Keratinocyte (primary cell): ENCODE measurements around the gene GOLPH3L. TPM values are rescaled to one million over a fixed set of nuclear protein-coding genes. Genes with fewer than 3 reads are reported as not detected.
A peak's percentile ranks its signal among the peaks of the same experiment; 100 is the strongest.
"Not testable (repeated sequence)": the region's sequence is repeated elsewhere in the genome, so short reads cannot be mapped to it uniquely, and the experiment has no call there.

Source experiments
- DNase-seq: peaks from one replicate; pipeline ENCODE4 v3.0.0-alpha.2; 2011; ENCODE audit warnings: low read depth, missing footprints, low spot score
- FAIRE-seq: peaks from 2 replicates; lab custom pipeline; 2011; peaks lifted over from hg19 to GRCh38; lab: Jason Lieb, UNC
- H2AFZ ChIP-seq: 2 replicates; pipeline ENCODE4 v1.6.0; 2012; ENCODE audit warnings: low read length, control low read depth, inconsistent platforms; ENCODE audit not compliant: control insufficient read depth
- H3K27ac ChIP-seq: 2 replicates; pipeline ENCODE4 v1.5.1; 2011; ENCODE audit warnings: low read length; ENCODE audit not compliant: control insufficient read depth, insufficient read depth
- H3K27me3 ChIP-seq: 3 replicates; pipeline ENCODE4 v1.6.0; 2011; ENCODE audit warnings: low read length; ENCODE audit not compliant: control insufficient read depth, insufficient read depth; ENCODE audit errors: extremely low read depth
- H3K36me3 ChIP-seq, 2 experiments: 2 replicates in 1 of 2; 3 replicates in 1 of 2; pipeline ENCODE4 v1.5.1; 2011; ENCODE audit warnings: low read length in 2 of 2, mild to moderate bottlenecking in 1 of 2; ENCODE audit not compliant: control insufficient read depth in 2 of 2, insufficient read depth in 2 of 2; ENCODE audit errors: extremely low read depth in 1 of 2
- H3K4me1 ChIP-seq: 3 replicates; pipeline ENCODE4 v1.5.1; 2011; ENCODE audit warnings: low read length; ENCODE audit not compliant: control insufficient read depth, insufficient read depth; ENCODE audit errors: extremely low read depth
- H3K4me2 ChIP-seq: 3 replicates; pipeline ENCODE4 v1.6.0; 2011; ENCODE audit warnings: low read depth, low read length; ENCODE audit not compliant: control insufficient read depth, insufficient read depth; ENCODE audit errors: extremely low read depth
- H3K4me3 ChIP-seq, 3 experiments: fragments of 200-600 bp in 1 of 3; sonication (generic) in 1 of 3; 2 replicates in 2 of 3; 3 replicates in 1 of 3; pipeline ENCODE4 v1.5.1; 2011 to 2016; ENCODE audit warnings: low read length in 3 of 3, mild to moderate bottlenecking in 3 of 3, control low read depth in 2 of 3, inconsistent platforms in 1 of 3, low read depth in 1 of 3, mixed read lengths in 1 of 3, mixed run types in 1 of 3, moderate library complexity in 1 of 3; ENCODE audit not compliant: control insufficient read depth in 2 of 3, insufficient read depth in 2 of 3; ENCODE audit errors: extremely low read depth in 1 of 3
- H3K79me2 ChIP-seq: 2 replicates; pipeline ENCODE4 v1.6.0; 2012; ENCODE audit warnings: low read length; ENCODE audit not compliant: control insufficient read depth, insufficient read depth
- H3K9ac ChIP-seq: 3 replicates; pipeline ENCODE4 v1.6.0; 2011; ENCODE audit warnings: low read length; ENCODE audit not compliant: control insufficient read depth, insufficient read depth; ENCODE audit errors: extremely low read depth
- H3K9me1 ChIP-seq: 3 replicates; pipeline ENCODE4 v1.6.0; 2011; ENCODE audit warnings: low read length; ENCODE audit not compliant: control insufficient read depth, insufficient read depth; ENCODE audit errors: extremely low read depth
- H3K9me3 ChIP-seq: 2 replicates; pipeline ENCODE4 v1.5.1; 2012; ENCODE audit warnings: low read depth, low read length; ENCODE audit not compliant: control insufficient read depth
- H4K20me1 ChIP-seq: 3 replicates; pipeline ENCODE4 v1.6.0; 2011; ENCODE audit warnings: low read length; ENCODE audit not compliant: control insufficient read depth, insufficient read depth; ENCODE audit errors: extremely low read depth
- CTCF ChIP-seq, 3 experiments: IDR thresholded peaks in 1 of 3; conservative IDR thresholded peaks in 1 of 3; optimal IDR thresholded peaks in 1 of 3; 2 replicates in 2 of 3; 3 replicates in 1 of 3; pipeline versions ENCODE3 to v1.5.1; 2011; ENCODE audit warnings: low read length in 3 of 3, mild to moderate bottlenecking in 3 of 3, moderate library complexity in 2 of 3, control low read depth in 1 of 3, inconsistent platforms in 1 of 3; ENCODE audit not compliant: insufficient read depth in 2 of 3; ENCODE audit errors: extremely low read depth in 1 of 3
- EZH2 ChIP-seq: IDR thresholded peaks from one replicate; pipeline ENCODE4 v1.6.1; 2012; ENCODE audit warnings: inconsistent platforms, mild to moderate bottlenecking, low read length, moderate library complexity
- dilution Hi-C: fragments of 300-500 bp; cut with MboI; formaldehyde crosslinking; loops from one replicate; pipeline ENCODE4 v1.7.0; 2020; ENCODE audit warnings: low sequenced_read_pairs; ENCODE audit not compliant: extremely low pct_ligation_motif_present
- polyA plus RNA-seq, 5 experiments: library from polyadenylated mRNA; depleted of rRNA in 3 of 5; stranded (reverse) in 3 of 5; stranded (forward) in 1 of 5; unstranded in 1 of 5; fragments of >200 nt; gene quantifications; 1 replicate in 1 of 5; 2 replicates in 3 of 5; 3 replicates in 1 of 5; pipeline versions ENCODE4 v1.2.1 to v1.2.3, GENCODE V29; 2011 to 2012; ENCODE audit warnings: missing spikeins in 2 of 5, low read depth in 1 of 5, low replicate concordance in 1 of 5

Gene GOLPH3L
- polyA plus RNA-seq, 1 donor (not counting 4 experiments of a cell fraction or from before 2014, with no cell fraction given): 22.2 TPM

GRCh38 chr1:150606463-150607142 lies 90.4 kb downstream of the GOLPH3L start:
- TF ChIP-seq EZH2 (no peak), CTCF (optimal IDR thresholded peaks at IDR 0.05 in 1 of 3, IDR thresholded peaks at IDR 0.05 in 1 of 3, conservative IDR thresholded peaks at IDR 0.05 in 1 of 3; ENCODE audit: extremely low read depth in 1 of 3, insufficient read depth in 2 of 3, low read length in 3 of 3) (no peak)
- Histone ChIP-seq H2AFZ (no peak overlapping the region), H3K4me3 (no peak overlapping the region), H3K9me3 (no peaks in the 10 kb centered on the region), H3K9ac (no peak overlapping the region), H3K36me3 (no peaks in the 10 kb centered on the region), H3K27me3 (no peaks in the 10 kb centered on the region), H3K27ac (no peak overlapping the region), H3K79me2 (peaks cover 4% of the 10 kb centered on the region), H3K4me2 (no peak overlapping the region), H3K4me1 (peaks cover 41% of the 10 kb centered on the region), H3K9me1 (no peaks in the 10 kb centered on the region), H4K20me1 (no peaks in the 10 kb centered on the region)
- FAIRE-seq: no peak
- DNase-seq: no peak
- dilution Hi-C loops: no loop called here

- Histone ChIP-seq H3K4me1 (peaks cover 31% of the 10 kb centered on the region), H3K27ac (peak overlapping the region; percentile 82), H3K9ac (peak overlapping the region; percentile 23)
- H3K4me3 ChIP-seq, H2AFZ ChIP-seq, H3K36me3 ChIP-seq, H4K20me1 ChIP-seq, dilution Hi-C loops, FAIRE-seq, H3K9me1 ChIP-seq, H3K27me3 ChIP-seq, H3K9me3 ChIP-seq, DNase-seq, H3K79me2 ChIP-seq, H3K4me2 ChIP-seq: not testable (repeated sequence)
These were observed 91.6 kb downstream of the GOLPH3L start for GRCh38 chr1:150605451-150605731.

- Histone ChIP-seq H2AFZ (no peak overlapping the region), H3K4me2 (peak overlapping the region; percentile 54), H3K9ac (peak overlapping the region; percentile 23), H3K27me3 (no peaks in the 10 kb centered on the region), H3K4me3 (no peak overlapping the region), H3K79me2 (peaks cover 4% of the 10 kb centered on the region), H3K9me1 (no peaks in the 10 kb centered on the region), H3K4me1 (peaks cover 24% of the 10 kb centered on the region), H4K20me1 (no peaks in the 10 kb centered on the region), H3K27ac (peak overlapping the region; percentile 82), H3K9me3 (no peaks in the 10 kb centered on the region), H3K36me3 (no peaks in the 10 kb centered on the region)
- dilution Hi-C loops: no loop called here
- TF ChIP-seq CTCF (optimal IDR thresholded peaks at IDR 0.05 in 1 of 3, IDR thresholded peaks at IDR 0.05 in 1 of 3, conservative IDR thresholded peaks at IDR 0.05 in 1 of 3; ENCODE audit: extremely low read depth in 1 of 3, insufficient read depth in 2 of 3, low read length in 3 of 3): no peak
- no peak for TF ChIP-seq EZH2
- FAIRE-seq (no peak), DNase-seq (no peak)
These were observed 92.7 kb downstream of the GOLPH3L start for GRCh38 chr1:150604226-150604588.
